GM19035 (cell line): Measurements from ENCODE around the gene AOPEP.
"Not testable (repeated sequence)": the region's sequence is repeated elsewhere in the genome, so short reads cannot be mapped to it uniquely, and the experiment has no call there.

Experiments used
- ATAC-seq: cut with Tn5 transposase; IDR thresholded peaks from one replicate; pipeline ENCODE4 v1.9.1; 2021; ENCODE audit not compliant: unreplicated experiment

The AOPEP gene

DNA sequence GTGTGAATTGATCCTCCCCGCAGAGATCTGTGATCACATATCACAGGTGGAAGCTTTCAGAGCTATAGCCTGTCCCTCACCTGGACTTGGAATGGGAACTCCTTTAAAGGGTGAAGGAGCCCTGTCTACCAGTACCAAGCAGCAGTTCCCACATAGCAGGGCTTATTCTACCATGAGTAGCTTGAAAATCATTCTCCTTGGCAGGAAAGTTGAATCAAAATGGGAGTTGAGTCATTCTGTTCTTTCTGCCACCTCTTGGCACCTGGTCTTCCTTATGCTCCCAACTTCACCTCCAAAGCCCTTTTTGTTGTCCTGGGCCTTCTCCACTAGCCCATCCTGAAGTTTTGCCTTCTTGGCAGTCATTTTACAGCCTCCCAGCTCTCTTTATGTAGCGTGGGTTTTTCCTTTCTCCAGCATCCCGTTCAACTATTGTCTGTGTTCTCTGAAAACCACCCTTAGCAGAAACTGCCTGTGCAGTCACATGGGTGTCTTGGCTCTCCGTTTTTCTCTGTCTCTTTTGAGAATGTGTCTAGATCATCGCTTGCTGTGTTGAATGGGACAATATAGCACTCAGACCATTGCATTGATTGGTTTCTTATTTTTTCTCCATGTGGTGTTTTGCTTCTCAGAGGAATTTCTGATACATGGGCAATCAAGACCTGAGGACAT lies 222.2 kb downstream of the AOPEP start:
- no peak for ATAC-seq

DNA sequence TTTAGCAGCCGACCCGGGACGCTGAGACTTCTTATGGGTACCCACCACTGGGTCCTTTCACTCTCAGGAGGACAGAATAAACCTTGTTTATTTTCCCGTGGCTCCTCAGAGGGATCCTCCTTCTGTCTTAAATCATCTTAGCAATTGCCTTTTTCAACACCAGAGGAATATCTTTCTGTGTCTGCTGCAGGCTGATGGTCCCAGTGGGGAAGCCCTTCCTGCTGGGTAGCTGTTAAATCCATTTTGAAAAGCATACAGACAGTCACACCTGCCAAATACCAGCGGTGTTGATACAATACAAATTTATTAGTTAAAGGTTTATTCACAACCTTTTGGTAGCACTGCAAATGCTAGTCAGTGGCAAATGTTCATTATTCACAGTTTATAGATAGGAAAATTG lies 222.9 kb downstream of the AOPEP start:
- ATAC-seq = no peak

GRCh38 chr9:94950040-94950578 lies 223.6 kb downstream of the AOPEP start:
- no peak for ATAC-seq

GRCh38 chr9:94950579-94951323 lies 224.3 kb downstream of the AOPEP start:
- no peak for ATAC-seq

GRCh38 chr9:94951324-94952135 lies 225.0 kb downstream of the AOPEP start:
- ATAC-seq = no peak

DNA sequence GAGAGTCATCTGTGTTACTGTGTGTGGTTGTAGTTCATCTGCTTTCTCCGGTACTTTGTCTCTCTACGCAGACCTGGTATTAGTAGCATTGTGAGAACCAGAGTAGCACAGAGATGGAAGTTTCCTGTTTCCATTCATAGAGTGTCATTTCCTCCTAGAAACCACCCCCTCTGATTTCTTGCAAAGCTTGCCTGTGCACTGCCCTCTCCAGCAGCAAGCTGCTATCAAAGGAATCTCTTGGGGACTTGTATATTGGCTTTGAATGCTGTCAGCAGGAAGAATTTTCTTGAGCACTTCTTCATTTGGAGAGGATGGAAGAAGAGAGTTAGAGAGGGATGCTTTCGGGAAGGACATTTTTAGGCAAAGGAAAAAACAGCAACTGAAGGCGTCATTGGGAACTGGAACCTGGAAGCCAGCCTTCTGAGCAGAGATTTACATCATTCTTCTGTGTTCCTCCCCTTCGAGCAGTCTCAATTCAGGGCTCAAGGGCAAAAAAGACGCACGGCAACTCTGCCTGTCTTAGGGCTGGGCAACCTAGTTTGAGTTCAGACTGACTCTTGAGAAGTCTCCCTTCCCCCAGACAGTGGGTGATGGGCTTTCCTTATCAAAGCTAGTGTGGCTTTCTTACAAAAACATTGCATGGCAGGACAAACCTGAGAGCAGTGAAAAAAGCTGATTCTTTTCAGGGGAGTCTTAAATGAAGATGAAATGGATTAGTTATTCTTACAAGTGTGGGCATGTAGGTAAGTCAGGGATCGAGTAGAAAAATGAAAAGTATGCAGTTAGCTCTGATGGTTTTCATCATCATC lies 226.3 kb downstream of the AOPEP start:
- peak; percentile 58 for ATAC-seq

DNA sequence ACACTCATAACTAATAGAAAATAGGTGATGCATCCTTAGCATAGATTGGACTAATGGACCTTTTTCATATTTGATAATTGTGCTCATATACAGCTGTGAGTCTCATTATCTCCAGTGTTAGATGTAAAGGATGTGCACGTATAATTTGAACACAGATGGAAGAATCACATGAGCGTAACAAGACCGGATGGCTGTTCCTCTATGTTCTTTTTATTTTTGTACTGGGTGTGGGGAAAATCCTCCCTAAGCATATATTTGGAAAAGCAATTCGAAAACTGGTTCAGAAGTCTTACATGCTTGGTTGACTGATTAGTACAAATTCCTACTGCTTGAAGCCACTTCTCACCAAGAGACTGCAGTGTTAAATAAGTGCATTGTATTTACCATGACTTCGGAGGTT lies 230.2 kb downstream of the AOPEP start:
- ATAC-seq = no peak

GRCh38 chr9:94960964-94961363 lies 234.5 kb downstream of the AOPEP start:
- ATAC-seq = no peak

GRCh38 chr9:94961870-94962269 lies 235.4 kb downstream of the AOPEP start:
- ATAC-seq = no peak

- not testable (repeated sequence) for ATAC-seq
These were observed 239.1 kb downstream of the AOPEP start for GRCh38 chr9:94965631-94966030.

GRCh38 chr9:94966046-94966445 lies 239.5 kb downstream of the AOPEP start:
- ATAC-seq = not testable (repeated sequence)

GRCh38 chr9:94967482-94967881 lies 241.0 kb downstream of the AOPEP start:
- ATAC-seq = no peak

DNA sequence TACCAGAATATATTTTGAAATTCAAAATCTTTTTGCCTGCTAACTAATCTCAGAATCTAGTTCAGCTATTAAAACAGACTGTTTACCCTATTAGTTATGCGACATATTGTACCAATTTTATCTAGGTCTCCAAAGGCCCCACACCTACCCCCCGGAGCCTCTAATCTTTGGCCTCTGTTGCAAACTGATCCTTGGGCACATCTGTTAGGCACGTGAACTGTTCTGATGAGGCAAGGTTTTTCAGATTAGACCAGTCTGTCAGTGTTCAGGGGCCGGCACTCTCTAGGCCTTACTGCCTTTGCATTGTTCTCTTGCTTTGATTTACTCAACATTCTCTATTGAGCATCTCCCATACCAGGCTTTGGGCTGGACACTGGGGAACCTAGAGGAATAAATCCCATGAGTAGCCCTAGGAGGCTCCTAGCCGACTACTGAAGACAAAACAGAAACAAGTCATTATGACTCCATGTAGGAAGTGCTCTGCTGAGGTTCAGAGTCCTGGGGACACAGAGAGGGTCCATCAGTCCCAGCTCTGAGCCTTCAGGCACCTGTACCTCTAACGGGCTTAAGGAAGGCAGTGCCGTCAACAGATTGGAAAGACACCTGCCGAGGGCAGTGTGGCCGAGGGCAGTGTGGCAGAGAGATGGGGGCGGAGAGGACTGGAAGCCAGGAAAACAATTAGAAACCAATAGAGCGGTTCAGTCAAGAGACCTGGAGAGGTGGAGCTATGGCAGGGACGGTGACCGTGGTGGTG lies 245.1 kb downstream of the AOPEP start:
- no peak for ATAC-seq

DNA sequence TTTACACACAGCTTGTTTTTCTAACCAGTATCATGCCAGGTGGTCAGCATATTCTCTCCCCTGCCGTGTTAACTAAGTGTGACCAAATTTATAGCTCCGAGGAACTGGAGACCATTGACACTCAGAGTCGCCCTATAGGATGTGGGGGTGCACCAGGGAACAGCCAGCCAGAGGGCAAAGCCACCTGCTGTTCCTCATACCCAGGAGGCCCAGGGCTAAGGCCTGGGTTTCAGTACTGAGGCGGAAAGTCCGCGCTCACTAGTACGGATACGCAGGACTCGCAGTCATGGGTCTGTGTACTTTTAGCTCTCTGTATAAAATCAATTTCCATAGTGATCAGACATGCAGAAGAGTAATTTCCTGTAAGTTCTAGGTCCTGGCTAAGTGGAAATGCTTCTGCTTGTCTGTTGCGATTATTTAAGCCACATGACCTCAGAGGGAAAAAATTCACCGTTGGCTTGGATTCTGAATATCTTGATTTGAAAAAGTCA lies 247.0 kb downstream of the AOPEP start:
- ATAC-seq = no peak

- ATAC-seq = no peak
These were observed 247.8 kb downstream of the AOPEP start for GRCh38 chr9:94974154-94974879.

DNA sequence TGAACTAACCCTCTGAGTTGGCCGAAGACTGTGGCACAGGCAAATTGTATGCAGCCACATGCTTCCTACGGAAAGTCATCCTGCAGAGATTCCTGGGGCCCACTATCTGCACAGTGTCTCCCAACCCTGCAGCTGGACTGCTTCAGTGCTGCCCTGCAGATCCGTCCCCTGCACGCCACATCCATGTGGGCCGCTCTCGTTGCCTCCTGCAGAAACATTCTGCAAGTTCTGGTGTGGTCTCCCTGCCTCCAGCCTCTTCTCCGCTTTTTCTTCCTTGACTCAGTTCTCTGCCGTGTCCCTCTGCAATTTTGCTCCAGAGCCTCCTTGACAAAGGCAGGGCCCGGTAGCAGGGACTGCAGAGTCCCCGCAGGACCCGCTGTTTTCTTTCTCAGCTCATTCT lies 249.0 kb downstream of the AOPEP start:
- no peak for ATAC-seq

- ATAC-seq = no peak
These were observed 249.6 kb downstream of the AOPEP start for GRCh38 chr9:94976077-94976476.

DNA sequence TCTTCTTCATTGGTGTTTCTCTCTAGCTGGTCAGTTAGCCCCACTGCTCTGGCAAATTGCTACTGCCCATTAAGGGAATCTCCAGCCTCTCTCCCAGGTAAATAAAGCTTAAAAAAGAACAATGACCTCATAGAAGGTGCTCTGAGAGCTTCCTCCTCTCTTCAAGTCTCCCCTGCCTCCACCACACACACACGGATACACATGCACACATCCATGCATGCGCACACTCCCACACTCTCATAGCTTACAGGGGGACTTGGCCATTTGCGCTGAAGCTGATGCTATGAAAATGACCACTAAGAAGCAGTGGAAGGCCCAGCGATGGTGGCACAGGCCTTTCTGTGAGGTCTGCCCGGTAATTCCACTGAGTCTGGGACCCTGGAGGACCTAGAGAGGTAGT lies 250.9 kb downstream of the AOPEP start:
- no peak for ATAC-seq

GRCh38 chr9:94979904-94980507 lies 253.5 kb downstream of the AOPEP start:
- ATAC-seq = no peak
